ENCODE measurements around the gene SALL4.
"Not testable (repeated sequence)": the region's sequence is repeated elsewhere in the genome, so short reads cannot be mapped to it uniquely, and the experiment has no call there.

SALL4 gene

DNA sequence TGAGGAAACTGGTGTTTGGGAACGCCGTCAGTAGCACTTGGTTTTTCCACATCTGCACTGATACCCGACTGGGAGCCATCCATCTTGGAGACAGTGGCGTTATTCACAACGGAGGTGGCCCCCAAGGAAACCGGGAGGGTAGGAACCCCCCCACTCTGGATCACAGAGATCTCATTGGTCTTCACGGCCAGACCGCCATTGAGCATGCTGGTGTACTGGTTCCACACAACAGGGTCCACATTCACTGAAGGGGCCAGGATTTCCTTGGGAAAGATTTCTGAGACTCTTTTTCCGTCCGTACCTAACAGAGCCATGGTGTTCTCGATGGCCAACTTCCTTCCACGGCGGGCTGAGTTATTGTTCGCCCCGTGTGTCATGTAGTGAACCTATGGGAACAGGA, 18.0 kb downstream of the SALL4 start:
- H3K4me3 ChIP-seq (ENCODE audit: low read depth in 1 of 2, low read length in 1 of 2), result no peak overlapping the region
- H3K4me1 ChIP-seq (ENCODE audit: control insufficient read depth in 1 of 2, insufficient read depth in 1 of 2, low read depth in 1 of 2, low read length in 1 of 2), result no peaks in the 10 kb centered on the region
- TF ChIP-seq, protein P1, sequence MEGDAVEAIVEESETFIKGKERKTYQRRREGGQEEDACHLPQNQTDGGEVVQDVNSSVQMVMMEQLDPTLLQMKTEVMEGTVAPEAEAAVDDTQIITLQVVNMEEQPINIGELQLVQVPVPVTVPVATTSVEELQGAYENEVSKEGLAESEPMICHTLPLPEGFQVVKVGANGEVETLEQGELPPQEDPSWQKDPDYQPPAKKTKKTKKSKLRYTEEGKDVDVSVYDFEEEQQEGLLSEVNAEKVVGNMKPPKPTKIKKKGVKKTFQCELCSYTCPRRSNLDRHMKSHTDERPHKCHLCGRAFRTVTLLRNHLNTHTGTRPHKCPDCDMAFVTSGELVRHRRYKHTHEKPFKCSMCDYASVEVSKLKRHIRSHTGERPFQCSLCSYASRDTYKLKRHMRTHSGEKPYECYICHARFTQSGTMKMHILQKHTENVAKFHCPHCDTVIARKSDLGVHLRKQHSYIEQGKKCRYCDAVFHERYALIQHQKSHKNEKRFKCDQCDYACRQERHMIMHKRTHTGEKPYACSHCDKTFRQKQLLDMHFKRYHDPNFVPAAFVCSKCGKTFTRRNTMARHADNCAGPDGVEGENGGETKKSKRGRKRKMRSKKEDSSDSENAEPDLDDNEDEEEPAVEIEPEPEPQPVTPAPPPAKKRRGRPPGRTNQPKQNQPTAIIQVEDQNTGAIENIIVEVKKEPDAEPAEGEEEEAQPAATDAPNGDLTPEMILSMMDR (IDR thresholded peaks at IDR 0.05), result no peak
- no peaks in the 10 kb centered on the region for H3K9me3 ChIP-seq
- H3K27ac ChIP-seq, result no peak overlapping the region
- no peaks in the 10 kb centered on the region for H3K27me3 ChIP-seq
- no peaks in the 10 kb centered on the region for H3K36me3 ChIP-seq

DNA sequence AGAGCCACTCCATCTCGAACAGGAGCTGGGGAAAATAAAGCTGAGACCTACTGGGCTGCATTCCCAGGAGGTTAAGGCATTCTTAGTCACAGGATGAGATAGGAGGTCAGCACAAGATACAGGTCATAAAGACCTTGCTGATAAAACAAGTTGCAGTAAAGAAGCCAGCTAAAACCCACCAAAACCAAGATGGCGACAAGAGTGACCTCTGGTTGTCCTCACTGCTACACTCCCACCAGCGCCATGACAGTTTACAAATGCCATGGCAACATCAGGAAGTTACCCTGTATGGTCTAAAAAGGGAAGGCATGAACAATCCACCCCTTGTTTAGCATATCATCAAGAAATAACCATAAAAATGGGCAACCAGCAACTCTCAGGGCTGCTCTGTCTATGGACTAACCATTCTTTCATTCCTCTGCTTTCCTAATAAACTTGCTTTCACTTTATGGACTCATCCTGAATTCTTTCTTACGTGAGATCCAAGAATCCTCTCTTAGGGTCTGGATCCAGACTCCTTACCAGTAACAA, 24.0 kb downstream of the SALL4 start:
- not testable (repeated sequence) for H3K4me3 ChIP-seq (ENCODE audit: low read depth in 1 of 2, low read length in 1 of 2); H3K36me3 ChIP-seq; H3K27ac ChIP-seq; H3K27me3 ChIP-seq; H3K4me1 ChIP-seq (ENCODE audit: control insufficient read depth in 1 of 2, insufficient read depth in 1 of 2, low read depth in 1 of 2, low read length in 1 of 2); H3K9me3 ChIP-seq

DNA sequence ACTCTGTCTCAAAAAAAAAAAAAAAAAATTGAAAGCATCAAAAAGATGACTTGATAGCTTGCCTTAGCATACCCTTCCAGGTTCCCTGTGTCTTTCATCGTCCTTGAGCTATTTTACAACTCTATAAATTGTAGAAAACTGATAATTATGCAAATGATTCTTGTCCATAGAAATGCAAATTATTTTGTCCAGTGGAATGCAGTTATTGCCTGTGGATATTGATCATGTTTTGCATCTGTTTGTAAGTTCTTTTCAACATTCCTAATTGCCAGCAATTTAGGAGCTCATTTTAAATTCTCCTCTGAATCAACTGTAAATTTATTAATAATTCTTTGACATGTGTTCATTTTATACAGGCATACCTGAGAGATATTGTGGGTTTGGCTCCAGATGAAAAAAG, 27.1 kb downstream of the SALL4 start:
- Histone ChIP-seq H3K27me3 (peaks cover 27% of the 10 kb centered on the region), H3K36me3 (no peaks in the 10 kb centered on the region), H3K27ac (no peak overlapping the region), H3K4me3 (ENCODE audit: low read depth in 1 of 2, low read length in 1 of 2) (no peak overlapping the region), H3K4me1 (ENCODE audit: control insufficient read depth in 1 of 2, insufficient read depth in 1 of 2, low read depth in 1 of 2, low read length in 1 of 2) (no peaks in the 10 kb centered on the region), H3K9me3 (no peaks in the 10 kb centered on the region)
- TF ChIP-seq, protein P1 (IDR thresholded peaks at IDR 0.05), result no peak

DNA sequence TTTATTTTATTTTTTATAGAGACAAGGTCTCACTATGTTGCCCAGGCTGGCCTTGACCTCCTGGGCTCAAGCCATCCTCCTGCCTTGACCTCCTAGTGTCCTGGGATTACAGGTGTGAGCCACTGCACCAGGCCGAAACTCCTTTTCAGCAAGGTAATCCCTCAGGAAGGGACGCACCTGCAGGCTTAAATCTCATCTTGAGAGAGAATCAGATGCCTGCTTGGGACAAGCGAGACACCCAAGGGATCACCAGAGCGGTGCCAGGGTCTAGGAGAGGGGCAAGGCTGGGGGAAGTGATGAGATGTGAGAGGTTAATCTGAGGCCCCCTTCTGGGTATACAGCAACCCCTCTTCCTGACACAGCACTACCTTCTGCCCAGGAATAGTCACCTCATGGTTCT, 30.1 kb downstream of the SALL4 start:
- Histone ChIP-seq H3K27me3 (peaks cover 54% of the 10 kb centered on the region), H3K9me3 (no peaks in the 10 kb centered on the region), H3K27ac (no peak overlapping the region), H3K4me3 (ENCODE audit: low read depth in 1 of 2, low read length in 1 of 2) (no peak overlapping the region), H3K36me3 (no peaks in the 10 kb centered on the region), H3K4me1 (ENCODE audit: control insufficient read depth in 1 of 2, insufficient read depth in 1 of 2, low read depth in 1 of 2, low read length in 1 of 2) (peaks cover 8 to 10% of the 10 kb centered on the region in 2 experiments)
- TF ChIP-seq, protein P1 (IDR thresholded peaks at IDR 0.05), result no peak

DNA sequence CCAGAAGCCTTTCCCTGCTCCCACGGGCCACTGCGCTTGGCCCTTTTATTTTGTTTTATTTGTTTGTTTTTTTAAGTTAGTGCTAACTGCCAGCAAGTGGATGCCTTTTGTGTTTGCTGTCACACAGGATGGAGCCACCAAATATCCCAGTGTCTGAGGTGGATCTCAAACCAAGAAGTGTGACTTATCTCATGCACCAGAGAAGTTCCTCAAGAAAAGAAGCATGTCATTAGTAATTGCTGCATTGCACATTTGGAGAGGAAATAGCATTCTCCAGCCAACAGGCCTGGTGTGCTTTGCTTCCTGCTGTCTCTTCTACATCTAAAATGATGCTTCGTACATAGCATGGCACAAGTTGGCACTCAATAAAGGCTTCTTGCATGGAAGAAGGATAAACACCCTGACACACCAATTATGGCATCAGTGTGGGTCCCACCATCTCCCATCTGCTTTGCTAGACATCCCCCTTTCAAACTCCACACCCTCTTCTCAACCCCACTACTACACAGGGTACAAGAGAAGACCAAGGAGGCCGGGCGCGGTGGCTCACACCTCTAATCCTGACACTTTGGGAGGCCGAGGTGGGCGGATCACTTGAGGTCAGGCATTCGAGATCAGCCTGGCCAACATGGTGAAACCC, 32.2 kb downstream of the SALL4 start:
- H3K4me1 ChIP-seq (ENCODE audit: control insufficient read depth in 1 of 2, insufficient read depth in 1 of 2, low read depth in 1 of 2, low read length in 1 of 2), result peaks cover 19 to 28% of the 10 kb centered on the region in 2 experiments
- TF ChIP-seq, protein P1 (IDR thresholded peaks at IDR 0.05), result no peak
- no peaks in the 10 kb centered on the region for H3K9me3 ChIP-seq
- no peak overlapping the region for H3K4me3 ChIP-seq (ENCODE audit: low read depth in 1 of 2, low read length in 1 of 2)
- H3K27ac ChIP-seq, result no peak overlapping the region
- H3K36me3 ChIP-seq, result no peaks in the 10 kb centered on the region
- peaks cover 67% of the 10 kb centered on the region for H3K27me3 ChIP-seq

DNA sequence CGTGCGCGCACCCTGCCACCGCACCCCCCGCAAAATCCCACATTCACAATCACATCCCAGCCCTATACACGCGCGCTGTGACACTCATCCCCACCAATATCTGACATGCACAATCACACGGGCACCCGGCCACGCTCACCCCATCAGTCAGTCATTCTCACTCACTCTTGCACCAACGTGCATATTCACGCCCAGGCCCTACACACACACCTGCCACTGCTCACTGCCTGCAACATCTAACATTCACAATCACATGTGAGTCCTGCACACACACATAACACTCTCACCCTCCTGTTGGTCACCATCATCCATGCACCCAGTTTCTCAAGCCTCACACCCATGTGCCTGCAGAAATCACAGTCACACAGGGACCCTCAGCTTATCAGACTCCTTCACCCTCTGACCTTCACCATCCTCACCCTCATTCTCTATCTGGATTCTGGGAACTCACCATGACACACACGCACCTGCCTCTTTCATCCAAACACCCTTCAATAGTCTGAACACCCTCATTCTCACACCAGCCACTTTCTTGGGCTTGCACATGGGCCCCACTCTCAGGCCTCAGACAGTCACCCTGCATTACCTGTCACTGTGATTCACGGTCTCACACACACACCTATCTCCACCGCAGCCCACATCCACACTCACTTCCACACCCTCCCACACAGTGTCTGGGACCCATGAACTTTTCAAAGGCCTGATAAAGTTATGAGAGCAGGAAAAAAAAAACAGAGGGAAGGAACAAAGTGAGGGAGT, 33.4 kb downstream of the SALL4 start:
- H3K4me1 ChIP-seq (ENCODE audit: control insufficient read depth in 1 of 2, insufficient read depth in 1 of 2, low read depth in 1 of 2, low read length in 1 of 2), result peaks cover 30 to 40% of the 10 kb centered on the region in 2 experiments
- peaks cover 65% of the 10 kb centered on the region for H3K27me3 ChIP-seq
- H3K36me3 ChIP-seq, result no peaks in the 10 kb centered on the region
- TF ChIP-seq, protein P1 (IDR thresholded peaks at IDR 0.05), result no peak
- no peaks in the 10 kb centered on the region for H3K9me3 ChIP-seq
- no peak overlapping the region for H3K27ac ChIP-seq
- H3K4me3 ChIP-seq (ENCODE audit: low read depth in 1 of 2, low read length in 1 of 2), result peak overlapping the region in 1 of 2 experiments; percentile 17
